ENCODE measurements around the gene FBXW9.

DNA sequence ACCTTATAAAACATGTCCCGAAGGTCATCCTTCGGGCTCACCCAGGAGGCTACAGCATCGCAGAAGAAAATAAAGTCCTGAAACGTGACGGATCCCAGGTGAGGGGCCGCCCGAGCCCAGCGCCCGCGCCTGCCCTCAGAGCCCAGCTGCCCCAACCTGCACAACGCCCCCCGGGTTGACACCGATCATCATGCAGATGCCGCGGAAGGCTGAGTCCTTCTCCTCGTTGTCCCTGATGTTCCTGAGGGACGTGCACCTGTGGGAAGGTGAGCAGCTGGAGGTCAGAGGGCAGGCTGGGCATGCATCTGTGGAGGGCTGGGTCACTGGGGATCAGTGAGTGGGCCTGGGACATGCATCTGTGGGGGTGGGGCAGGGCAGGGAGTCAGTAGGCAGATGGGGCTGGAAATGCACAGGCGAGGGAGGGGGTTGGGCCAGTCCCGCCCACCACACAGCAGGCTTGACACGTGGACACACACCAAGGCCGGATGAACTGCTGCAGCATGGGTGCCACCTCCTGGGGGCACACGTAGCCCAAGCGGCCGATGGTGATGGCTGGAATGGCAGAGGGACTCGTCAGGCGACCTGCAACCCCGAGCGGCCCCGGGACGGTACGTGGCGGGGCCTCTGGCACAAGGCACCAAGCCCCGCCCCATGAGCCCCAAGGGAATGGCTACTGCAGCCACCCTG lies 5.3 kb upstream of the FBXW9 start:
- TF ChIP-seq, protein P1, sequence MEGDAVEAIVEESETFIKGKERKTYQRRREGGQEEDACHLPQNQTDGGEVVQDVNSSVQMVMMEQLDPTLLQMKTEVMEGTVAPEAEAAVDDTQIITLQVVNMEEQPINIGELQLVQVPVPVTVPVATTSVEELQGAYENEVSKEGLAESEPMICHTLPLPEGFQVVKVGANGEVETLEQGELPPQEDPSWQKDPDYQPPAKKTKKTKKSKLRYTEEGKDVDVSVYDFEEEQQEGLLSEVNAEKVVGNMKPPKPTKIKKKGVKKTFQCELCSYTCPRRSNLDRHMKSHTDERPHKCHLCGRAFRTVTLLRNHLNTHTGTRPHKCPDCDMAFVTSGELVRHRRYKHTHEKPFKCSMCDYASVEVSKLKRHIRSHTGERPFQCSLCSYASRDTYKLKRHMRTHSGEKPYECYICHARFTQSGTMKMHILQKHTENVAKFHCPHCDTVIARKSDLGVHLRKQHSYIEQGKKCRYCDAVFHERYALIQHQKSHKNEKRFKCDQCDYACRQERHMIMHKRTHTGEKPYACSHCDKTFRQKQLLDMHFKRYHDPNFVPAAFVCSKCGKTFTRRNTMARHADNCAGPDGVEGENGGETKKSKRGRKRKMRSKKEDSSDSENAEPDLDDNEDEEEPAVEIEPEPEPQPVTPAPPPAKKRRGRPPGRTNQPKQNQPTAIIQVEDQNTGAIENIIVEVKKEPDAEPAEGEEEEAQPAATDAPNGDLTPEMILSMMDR (IDR thresholded peaks at IDR 0.05; ENCODE audit: insufficient read depth, low read length, poor library complexity, severe bottlenecking) = no peak
- no peak for TF ChIP-seq EZH2phosphoT487 (conservative IDR thresholded peaks at IDR 0.05; ENCODE audit: low read length)
